K562 (cell line): ENCODE data around the gene MYO10.

ENCODE experiments used
- GTF2B ChIP-seq: IDR thresholded peaks from 2 replicates; pipeline ENCODE4 v1.6.1; 2011; ENCODE audit not compliant: insufficient read length; ENCODE audit errors: extremely low read depth
- KDM4B ChIP-seq, 2 experiments: fragments of 450-650 bp in 1 of 2; sonication (generic) in 1 of 2; IDR thresholded peaks; 2 replicates each; pipeline ENCODE4 v1.6.1; 2016 to 2017; ENCODE audit warnings: borderline replicate concordance in 2 of 2, antibody characterized with exemption in 1 of 2, low read depth in 1 of 2, mild to moderate bottlenecking in 1 of 2
- PRPF4 ChIP-seq: fragments of 200-400 bp; formaldehyde crosslinking; IDR thresholded peaks from one replicate; pipeline ENCODE4 v1.6.1; 2017; ENCODE audit warnings: low read length, low read depth, mild to moderate bottlenecking; ENCODE audit not compliant: insufficient read depth, poor library complexity, severe bottlenecking
- ZNF24 ChIP-seq: fragments of 450-650 bp; IDR thresholded peaks from 2 replicates; pipeline ENCODE4 v1.6.1; 2016
- ZNF41 ChIP-seq: fragments of 250-450 bp; sonication (Bioruptor Pico); conservative IDR thresholded peaks from 2 replicates; pipeline ENCODE4 v1.4.0; 2020; ENCODE audit warnings: mild to moderate bottlenecking
- TF ChIP-seq, protein P1 (sequence below), 3 experiments: IDR thresholded peaks in 2 of 3; conservative IDR thresholded peaks in 1 of 3; 2 replicates each; pipeline ENCODE4 v1.5.1; 2011 to 2012; ENCODE audit warnings: low read length in 3 of 3, mild to moderate bottlenecking in 3 of 3, control low read depth in 2 of 3, improper control_type of control experiment in 1 of 3, inconsistent platforms in 1 of 3, low read depth in 1 of 3, mixed read lengths in 1 of 3, moderate library complexity in 1 of 3; ENCODE audit not compliant: insufficient read depth in 2 of 3
- TF ChIP-seq, protein P2 (sequence below): sonication (generic); formaldehyde crosslinking; IDR thresholded peaks from 2 replicates; pipeline ENCODE4 v1.8.1; 2022; ENCODE audit warnings: missing genetic modification reagents
- TF ChIP-seq, protein P3 (sequence below): sonication (generic); formaldehyde crosslinking; IDR thresholded peaks from 2 replicates; pipeline ENCODE4 v1.8.1; 2023; ENCODE audit warnings: mild to moderate bottlenecking, missing genetic modification reagents

- TF ChIP-seq PRPF4 (no peak), ZNF41 (CRISPR knock-in tag) (no peak), KDM4B (IDR thresholded peaks at IDR 0.05; ENCODE audit: borderline replicate concordance in 2 of 2, low read depth in 1 of 2) (no peak), GTF2B (no peak), ZNF24 (no peak)
- TF ChIP-seq, protein P1, sequence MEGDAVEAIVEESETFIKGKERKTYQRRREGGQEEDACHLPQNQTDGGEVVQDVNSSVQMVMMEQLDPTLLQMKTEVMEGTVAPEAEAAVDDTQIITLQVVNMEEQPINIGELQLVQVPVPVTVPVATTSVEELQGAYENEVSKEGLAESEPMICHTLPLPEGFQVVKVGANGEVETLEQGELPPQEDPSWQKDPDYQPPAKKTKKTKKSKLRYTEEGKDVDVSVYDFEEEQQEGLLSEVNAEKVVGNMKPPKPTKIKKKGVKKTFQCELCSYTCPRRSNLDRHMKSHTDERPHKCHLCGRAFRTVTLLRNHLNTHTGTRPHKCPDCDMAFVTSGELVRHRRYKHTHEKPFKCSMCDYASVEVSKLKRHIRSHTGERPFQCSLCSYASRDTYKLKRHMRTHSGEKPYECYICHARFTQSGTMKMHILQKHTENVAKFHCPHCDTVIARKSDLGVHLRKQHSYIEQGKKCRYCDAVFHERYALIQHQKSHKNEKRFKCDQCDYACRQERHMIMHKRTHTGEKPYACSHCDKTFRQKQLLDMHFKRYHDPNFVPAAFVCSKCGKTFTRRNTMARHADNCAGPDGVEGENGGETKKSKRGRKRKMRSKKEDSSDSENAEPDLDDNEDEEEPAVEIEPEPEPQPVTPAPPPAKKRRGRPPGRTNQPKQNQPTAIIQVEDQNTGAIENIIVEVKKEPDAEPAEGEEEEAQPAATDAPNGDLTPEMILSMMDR (IDR thresholded peaks at IDR 0.05 in 2 of 3, conservative IDR thresholded peaks at IDR 0.05 in 1 of 3; ENCODE audit: insufficient read depth in 2 of 3, low read depth in 1 of 3, low read length in 3 of 3) = no peak
- TF ChIP-seq, protein P2, sequence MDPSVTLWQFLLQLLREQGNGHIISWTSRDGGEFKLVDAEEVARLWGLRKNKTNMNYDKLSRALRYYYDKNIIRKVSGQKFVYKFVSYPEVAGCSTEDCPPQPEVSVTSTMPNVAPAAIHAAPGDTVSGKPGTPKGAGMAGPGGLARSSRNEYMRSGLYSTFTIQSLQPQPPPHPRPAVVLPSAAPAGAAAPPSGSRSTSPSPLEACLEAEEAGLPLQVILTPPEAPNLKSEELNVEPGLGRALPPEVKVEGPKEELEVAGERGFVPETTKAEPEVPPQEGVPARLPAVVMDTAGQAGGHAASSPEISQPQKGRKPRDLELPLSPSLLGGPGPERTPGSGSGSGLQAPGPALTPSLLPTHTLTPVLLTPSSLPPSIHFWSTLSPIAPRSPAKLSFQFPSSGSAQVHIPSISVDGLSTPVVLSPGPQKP (CRISPR knock-in tag) = no peak
- TF ChIP-seq, protein P3, sequence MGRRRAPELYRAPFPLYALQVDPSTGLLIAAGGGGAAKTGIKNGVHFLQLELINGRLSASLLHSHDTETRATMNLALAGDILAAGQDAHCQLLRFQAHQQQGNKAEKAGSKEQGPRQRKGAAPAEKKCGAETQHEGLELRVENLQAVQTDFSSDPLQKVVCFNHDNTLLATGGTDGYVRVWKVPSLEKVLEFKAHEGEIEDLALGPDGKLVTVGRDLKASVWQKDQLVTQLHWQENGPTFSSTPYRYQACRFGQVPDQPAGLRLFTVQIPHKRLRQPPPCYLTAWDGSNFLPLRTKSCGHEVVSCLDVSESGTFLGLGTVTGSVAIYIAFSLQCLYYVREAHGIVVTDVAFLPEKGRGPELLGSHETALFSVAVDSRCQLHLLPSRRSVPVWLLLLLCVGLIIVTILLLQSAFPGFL (CRISPR knock-in tag) = no peak
These were observed 226.2 kb downstream of the MYO10 start for GRCh38 chr5:16709691-16710433.
